GM12878 (cell line): ENCODE data around the gene STAG1. TPM values are rescaled to one million over a fixed set of nuclear protein-coding genes. Genes with fewer than 3 reads are reported as not detected.

Source experiments
- ATAC-seq: fragments of 200-7000 bp; cut with Tn5 transposase; 3 replicates; pipeline ENCODE4 v1.9.1; 2020; ENCODE audit warnings: mild to moderate bottlenecking, moderate library complexity
- BruUV-seq: library from RNA; stranded (reverse); fragments of 400-500 nt; replicated peaks from 2 replicates; lab custom pipeline; 2021; lab: Mats Ljungman, UMichigan
- CTCF ChIA-PET: fragments of 300-600 bp; sonication (Branson Sonifier 250); formaldehyde crosslinking; extraction: SDS; loops from one replicate; lab custom pipeline; 2021; ENCODE audit warnings: inconsistent platforms; lab: Yijun Ruan, JAX
- POLR2A ChIA-PET: fragments of 350-600 bp; formaldehyde crosslinking; extraction: SDS; loops from one replicate; lab custom pipeline; 2021; ENCODE audit warnings: inconsistent platforms; lab: Charles Lee
- RAD21 ChIA-PET: fragments of 300-600 bp; sonication (Branson Sonifier 250); formaldehyde crosslinking; loops from one replicate; lab custom pipeline; 2023; ENCODE audit warnings: antibody characterized with exemption; ENCODE audit not compliant: unreplicated experiment; lab: Charles Lee
- SMC1A ChIA-PET: fragments of 300-600 bp; sonication (Branson Sonifier 250); formaldehyde crosslinking; loops from one replicate; lab custom pipeline; 2023; ENCODE audit not compliant: unreplicated experiment, uncharacterized antibody; lab: Charles Lee
- DNase-seq: peaks from one replicate; pipeline ENCODE4 v3.0.0-alpha.2; 2011; ENCODE audit warnings: low read depth, low spot score
- FAIRE-seq: peaks from 3 replicates; lab custom pipeline; 2011; peaks lifted over from hg19 to GRCh38; lab: Jason Lieb, UNC
- H2AFZ ChIP-seq: 2 replicates; pipeline ENCODE4 v1.6.0; 2011; ENCODE audit warnings: low read depth, low read length, control low read depth; ENCODE audit not compliant: control insufficient read depth
- H3K27ac ChIP-seq: 2 replicates; pipeline ENCODE4 v1.5.1; 2011; ENCODE audit warnings: control low read depth; ENCODE audit not compliant: control insufficient read depth, insufficient read depth
- H3K27me3 ChIP-seq, 2 experiments: replicated peaks in 1 of 2; 2 replicates each; pipeline versions ENCODE4 v1.6.0 to v1.6.1; 2011; ENCODE audit warnings: low read length in 1 of 2; ENCODE audit not compliant: control insufficient read depth in 2 of 2, insufficient read depth in 2 of 2
- H3K36me3 ChIP-seq, 2 experiments: 2 replicates each; pipeline ENCODE4 v1.5.1; 2011; ENCODE audit warnings: low read length in 1 of 2; ENCODE audit not compliant: control insufficient read depth in 2 of 2, insufficient read depth in 2 of 2
- H3K4me1 ChIP-seq: 2 replicates; pipeline ENCODE4 v1.6.1; 2011; ENCODE audit warnings: mild to moderate bottlenecking, low read length, moderate library complexity, mixed read lengths; ENCODE audit not compliant: control insufficient read depth, insufficient read depth
- H3K4me2 ChIP-seq: 2 replicates; pipeline ENCODE4 v1.6.0; 2011; ENCODE audit warnings: control low read depth; ENCODE audit not compliant: control insufficient read depth, insufficient read depth
- H3K4me3 ChIP-seq: fragments of 200-600 bp; sonication (generic); 2 replicates; pipeline ENCODE4 v1.5.1; 2016
- H3K79me2 ChIP-seq: 2 replicates; pipeline ENCODE4 v1.6.0; 2011; ENCODE audit warnings: low read length; ENCODE audit not compliant: control insufficient read depth, insufficient read depth
- H3K9ac ChIP-seq: 2 replicates; pipeline ENCODE4 v1.8.0; 2011; ENCODE audit warnings: low read length, control low read depth, mixed read lengths; ENCODE audit not compliant: control insufficient read depth, insufficient read depth
- H3K9me3 ChIP-seq: replicated peaks from 3 replicates; pipeline ENCODE4 v1.5.1; 2011; ENCODE audit warnings: mild to moderate bottlenecking, low read length; ENCODE audit not compliant: control insufficient read depth, insufficient read depth
- H4K20me1 ChIP-seq: 2 replicates; pipeline ENCODE4 v1.6.0; 2011; ENCODE audit not compliant: control insufficient read depth, insufficient read depth
- BCLAF1 ChIP-seq: fragments of 450-650 bp; IDR thresholded peaks from 2 replicates; pipeline ENCODE4 v1.6.1; 2017; ENCODE audit warnings: antibody characterized with exemption, mild to moderate bottlenecking, moderate library complexity
- ESRRA ChIP-seq: IDR thresholded peaks from 2 replicates; pipeline ENCODE4 v1.6.1; 2012; ENCODE audit warnings: mild to moderate bottlenecking, low read length, improper control_type of control experiment
- GATAD2B ChIP-seq: fragments of 450-650 bp; conservative IDR thresholded peaks from 2 replicates; pipeline ENCODE4 v1.6.1; 2017; ENCODE audit warnings: low read depth, mild to moderate bottlenecking, moderate library complexity
- KDM1A ChIP-seq: fragments of 200-600 bp; sonication (generic); IDR thresholded peaks from 2 replicates; pipeline ENCODE4 v1.6.1; 2016; ENCODE audit warnings: borderline replicate concordance
- MTA3 ChIP-seq: IDR thresholded peaks from 2 replicates; pipeline ENCODE4 v1.6.1; 2012; ENCODE audit warnings: low read length, inconsistent platforms, borderline replicate concordance
- NBN ChIP-seq: fragments of 450-650 bp; IDR thresholded peaks from 2 replicates; pipeline ENCODE4 v1.6.1; 2016
- RAD51 ChIP-seq: fragments of 450-650 bp; IDR thresholded peaks from 2 replicates; pipeline ENCODE4 v1.6.1; 2016; ENCODE audit warnings: moderate library complexity, mild to moderate bottlenecking, inconsistent platforms
- RELA ChIP-seq: fragments of 450-650 bp; IDR thresholded peaks from 2 replicates; pipeline ENCODE4 v1.8.0; 2014; ENCODE audit warnings: borderline replicate concordance; ENCODE audit not compliant: partially characterized antibody
- RUNX3 ChIP-seq: IDR thresholded peaks from 2 replicates; pipeline ENCODE4 v1.6.1; 2012; ENCODE audit warnings: low read length, inconsistent platforms
- SP1 ChIP-seq: IDR thresholded peaks from one replicate; pipeline ENCODE4 v1.6.1; 2011; ENCODE audit warnings: low read depth, low read length
- STAT1 ChIP-seq: fragments of 450-650 bp; conservative IDR thresholded peaks from 2 replicates; pipeline ENCODE4 v1.6.1; 2014; ENCODE audit warnings: antibody characterized with exemption, mild to moderate bottlenecking
- USF2 ChIP-seq: IDR thresholded peaks from 2 replicates; pipeline ENCODE4 v1.6.1; 2011; ENCODE audit warnings: low read depth, low read length, improper control_type of control experiment, borderline replicate concordance
- WGBS: methylation state at CpG from one replicate; pipeline ENCODE4 v1.1.6; 2016; ENCODE audit warnings: low lambda C conversion rate; ENCODE audit not compliant: insufficient replicate concordance, insufficient coverage; ENCODE audit errors: missing lambda C conversion rate; 5-methylcytosine and 5-hydroxymethylcytosine counted together
- in situ Hi-C: fragments of 300-500 bp; cut with MboI; formaldehyde crosslinking; loops from 9 replicates; pipeline ENCODE4 v1.14.3; 2018; ENCODE audit warnings: mixed read lengths
- intact Hi-C: fragments of 100-400 bp; cut with micrococcal nuclease; formaldehyde crosslinking; loops from one replicate; pipeline ENCODE4 v1.14.2; 2022; ENCODE audit not compliant: unreplicated experiment
- polyA plus RNA-seq, 11 experiments: library from polyadenylated mRNA; depleted of rRNA in 4 of 11; unstranded in 6 of 11; stranded (reverse) in 5 of 11; fragments of >200 nt; fragmentation: Nextera tagmentation in 4 of 11; fragmentation: Illumina TruSeq in 1 of 11; extraction: Ambion mirVana in 4 of 11; extraction: Trizol in 1 of 11; gene quantifications; 1 replicate in 1 of 11; 2 replicates in 10 of 11; pipeline versions ENCODE4 v1.2.1 to v1.2.3, GENCODE V29; 2011 to 2016; ENCODE audit warnings: inconsistent platforms in 2 of 11, missing spikeins in 2 of 11, low read depth in 1 of 11
- total RNA-seq, 4 experiments: library from RNA; depleted of rRNA in 3 of 4; stranded (reverse); fragments of >200 nt in 3 of 4; fragmentation: Illumina TruSeq in 1 of 4; extraction: Trizol in 1 of 4; gene quantifications; 2 replicates each; pipeline versions ENCODE4 v1.2.1 to v1.2.3, GENCODE V29; 2013 to 2021
- TF ChIP-seq, protein P1 (sequence below): fragments of 450-650 bp; formaldehyde crosslinking; IDR thresholded peaks from 2 replicates; pipeline ENCODE4 v1.4.0; 2020; ENCODE audit warnings: mild to moderate bottlenecking, moderate library complexity

Gene STAG1
- total and polyA plus RNA-seq, 10 of the 15 experiments (the other 5 are each of a cell fraction or from before 2014, with no cell fraction given): 4.4 to 30.1 (median 20.2) TPM

DNA sequence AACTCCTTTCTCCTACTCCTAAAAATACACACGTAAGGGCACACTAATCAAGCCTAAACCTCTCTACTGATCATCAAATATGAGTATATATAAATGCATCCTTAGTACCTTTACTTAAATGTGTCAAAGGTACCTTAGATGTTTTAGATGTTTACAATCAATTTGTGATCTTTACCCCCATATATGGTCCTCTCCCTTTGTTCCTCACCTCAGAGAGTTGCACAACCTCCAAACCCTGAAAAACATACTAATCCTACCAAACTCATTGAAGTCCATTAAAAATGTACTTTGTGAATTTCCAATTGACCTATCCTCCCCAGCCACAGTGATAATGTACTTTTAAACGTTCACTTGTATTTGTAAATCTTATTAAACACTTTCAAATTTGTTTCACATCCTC is 249.1 kb downstream of the STAG1 start:
- no peak for FAIRE-seq
- in situ Hi-C loops: no loop called here
- Histone ChIP-seq H3K4me3 (no peak overlapping the region), H3K9me3 (no peaks in the 10 kb centered on the region)
- ATAC-seq: no peak
- SMC1A ChIA-PET: no interaction called here
- TF ChIP-seq MTA3: no peak
- TF ChIP-seq RAD51: no peak
- no peak for TF ChIP-seq BCLAF1
- TF ChIP-seq SP1: no peak
- TF ChIP-seq NBN: no peak
- no peak for TF ChIP-seq USF2
- TF ChIP-seq ESRRA: no peak
- no peak for TF ChIP-seq RUNX3
- no peak for TF ChIP-seq RELA
- TF ChIP-seq, protein P1, sequence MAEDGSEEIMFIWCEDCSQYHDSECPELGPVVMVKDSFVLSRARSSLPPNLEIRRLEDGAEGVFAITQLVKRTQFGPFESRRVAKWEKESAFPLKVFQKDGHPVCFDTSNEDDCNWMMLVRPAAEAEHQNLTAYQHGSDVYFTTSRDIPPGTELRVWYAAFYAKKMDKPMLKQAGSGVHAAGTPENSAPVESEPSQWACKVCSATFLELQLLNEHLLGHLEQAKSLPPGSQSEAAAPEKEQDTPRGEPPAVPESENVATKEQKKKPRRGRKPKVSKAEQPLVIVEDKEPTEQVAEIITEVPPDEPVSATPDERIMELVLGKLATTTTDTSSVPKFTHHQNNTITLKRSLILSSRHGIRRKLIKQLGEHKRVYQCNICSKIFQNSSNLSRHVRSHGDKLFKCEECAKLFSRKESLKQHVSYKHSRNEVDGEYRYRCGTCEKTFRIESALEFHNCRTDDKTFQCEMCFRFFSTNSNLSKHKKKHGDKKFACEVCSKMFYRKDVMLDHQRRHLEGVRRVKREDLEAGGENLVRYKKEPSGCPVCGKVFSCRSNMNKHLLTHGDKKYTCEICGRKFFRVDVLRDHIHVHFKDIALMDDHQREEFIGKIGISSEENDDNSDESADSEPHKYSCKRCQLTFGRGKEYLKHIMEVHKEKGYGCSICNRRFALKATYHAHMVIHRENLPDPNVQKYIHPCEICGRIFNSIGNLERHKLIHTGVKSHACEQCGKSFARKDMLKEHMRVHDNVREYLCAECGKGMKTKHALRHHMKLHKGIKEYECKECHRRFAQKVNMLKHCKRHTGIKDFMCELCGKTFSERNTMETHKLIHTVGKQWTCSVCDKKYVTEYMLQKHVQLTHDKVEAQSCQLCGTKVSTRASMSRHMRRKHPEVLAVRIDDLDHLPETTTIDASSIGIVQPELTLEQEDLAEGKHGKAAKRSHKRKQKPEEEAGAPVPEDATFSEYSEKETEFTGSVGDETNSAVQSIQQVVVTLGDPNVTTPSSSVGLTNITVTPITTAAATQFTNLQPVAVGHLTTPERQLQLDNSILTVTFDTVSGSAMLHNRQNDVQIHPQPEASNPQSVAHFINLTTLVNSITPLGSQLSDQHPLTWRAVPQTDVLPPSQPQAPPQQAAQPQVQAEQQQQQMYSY: no peak
- TF ChIP-seq KDM1A: no peak
- TF ChIP-seq GATAD2B: no peak
- TF ChIP-seq STAT1: no peak
- TF ChIP-seq, all 136 proteins: peak for 0
- no peak overlapping the region for H3K9ac ChIP-seq
- no TSS peak for BruUV-seq
- intact Hi-C loops: no loop called here
- ChIA-PET POLR2A (no interaction called here), CTCF (no interaction called here), RAD21 (no interaction called here)
- H2AFZ ChIP-seq: no peak overlapping the region
- no peaks in the 10 kb centered on the region for H3K27me3 ChIP-seq
- no peak for DNase-seq
- H3K27ac ChIP-seq: no peak overlapping the region
- no peaks in the 10 kb centered on the region for H4K20me1 ChIP-seq
- no peaks in the 10 kb centered on the region for H3K79me2 ChIP-seq
- no peak overlapping the region for H3K4me2 ChIP-seq
- WGBS: 72% methylated on average over 2 of the region's 2 CpGs
- no peaks in the 10 kb centered on the region for H3K4me1 ChIP-seq
- peaks cover 0 to 5% of the 10 kb centered on the region in 2 experiments; a peak in 2 of 4 replicates for H3K36me3 ChIP-seq
